ENCODE measurements around the gene ZNF423.

Gene ZNF423

DNA sequence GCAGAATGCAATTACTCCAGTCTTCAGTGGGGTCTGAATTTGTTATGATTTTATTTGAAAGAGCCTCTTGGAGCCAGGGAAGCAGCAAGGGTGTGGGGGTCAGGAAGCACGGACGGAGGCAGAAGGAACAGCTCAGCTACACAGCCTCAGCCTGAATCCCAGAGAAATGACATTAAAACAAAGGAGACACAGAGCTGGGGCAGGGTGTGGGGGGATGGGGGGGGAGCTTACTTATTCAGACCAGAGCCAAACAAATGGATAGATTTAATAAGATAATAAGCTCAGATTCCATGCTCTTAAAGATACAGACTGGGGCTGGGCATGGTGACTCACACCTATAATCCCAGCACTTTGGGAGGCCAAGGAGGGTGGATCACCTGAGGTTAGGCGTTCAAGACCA lies 195.3 kb downstream of the ZNF423 start:
- DNase-seq = no peak

DNA sequence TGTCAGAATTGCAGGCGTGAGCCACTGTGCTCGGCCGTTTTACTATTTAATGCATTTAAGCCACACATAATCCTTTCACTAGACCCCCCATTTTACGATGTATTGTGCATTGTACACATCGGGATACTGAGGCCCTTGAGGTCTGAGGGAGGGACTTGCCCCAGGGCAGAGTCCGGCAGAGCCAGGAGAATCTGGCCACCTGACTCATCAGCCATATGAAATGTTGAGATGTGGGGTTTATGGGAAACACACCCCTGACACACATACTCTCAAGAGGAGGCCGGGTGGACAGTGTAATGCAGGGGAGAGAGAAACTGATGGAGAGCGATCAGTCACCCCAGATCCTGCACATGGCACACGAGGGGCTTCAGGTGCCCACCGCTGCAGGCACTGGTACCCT lies 196.6 kb downstream of the ZNF423 start:
- DNase-seq = no peak

DNA sequence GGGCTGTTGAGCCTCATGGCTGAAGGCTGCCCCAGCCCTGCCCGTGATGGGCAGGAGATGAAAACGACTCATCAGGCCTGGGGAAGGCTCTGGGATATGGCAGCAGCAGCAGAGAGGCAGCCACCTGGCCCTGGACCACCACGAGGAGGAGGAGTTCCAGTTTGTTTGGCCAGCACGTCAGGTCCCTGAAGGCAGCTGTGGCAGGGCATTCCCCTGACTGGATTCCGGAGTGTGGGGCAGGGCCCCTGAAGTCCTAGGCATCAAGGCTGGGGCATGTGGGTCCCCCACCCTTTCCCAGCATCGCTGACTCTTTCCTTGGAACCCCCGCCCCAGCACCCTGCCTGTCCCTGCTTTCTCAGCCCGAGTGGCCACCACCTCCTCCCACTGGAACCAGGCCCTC lies 197.4 kb downstream of the ZNF423 start:
- no peak for DNase-seq

DNA sequence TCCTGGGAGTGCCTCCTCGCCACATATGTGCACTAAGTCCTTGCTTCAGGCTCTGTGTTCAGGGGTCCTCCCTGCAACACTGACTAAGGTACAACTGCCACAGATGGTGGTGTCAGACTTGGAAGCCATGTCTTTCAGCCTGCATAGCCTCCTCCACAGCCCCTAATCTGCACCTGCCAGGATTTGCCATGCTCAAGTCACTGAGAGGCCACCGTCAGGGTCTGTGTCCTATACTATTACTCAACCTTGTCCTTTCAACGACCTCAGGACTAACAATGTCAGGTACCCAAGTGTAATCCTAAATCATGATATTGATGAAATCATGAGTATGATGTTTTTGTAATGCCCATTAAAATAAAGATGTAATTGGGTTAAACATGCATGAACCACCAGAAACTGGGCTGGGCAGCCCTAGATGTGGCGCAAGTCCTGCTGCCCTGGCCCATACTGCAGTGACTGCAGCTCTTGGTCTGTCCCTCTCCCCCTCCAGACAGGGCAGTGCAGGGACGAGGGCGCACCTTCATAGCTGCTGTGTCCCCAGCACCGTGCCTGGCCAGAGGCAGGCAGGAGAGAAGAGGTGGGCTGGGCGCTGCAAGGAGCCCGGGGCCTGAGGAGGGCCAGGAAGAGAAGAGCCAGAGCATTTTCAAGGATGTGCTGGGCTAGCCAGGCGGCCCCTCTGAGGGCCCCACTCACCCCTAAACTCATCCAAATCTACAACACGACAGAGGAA lies 198.0 kb downstream of the ZNF423 start:
- no peak for DNase-seq

DNA sequence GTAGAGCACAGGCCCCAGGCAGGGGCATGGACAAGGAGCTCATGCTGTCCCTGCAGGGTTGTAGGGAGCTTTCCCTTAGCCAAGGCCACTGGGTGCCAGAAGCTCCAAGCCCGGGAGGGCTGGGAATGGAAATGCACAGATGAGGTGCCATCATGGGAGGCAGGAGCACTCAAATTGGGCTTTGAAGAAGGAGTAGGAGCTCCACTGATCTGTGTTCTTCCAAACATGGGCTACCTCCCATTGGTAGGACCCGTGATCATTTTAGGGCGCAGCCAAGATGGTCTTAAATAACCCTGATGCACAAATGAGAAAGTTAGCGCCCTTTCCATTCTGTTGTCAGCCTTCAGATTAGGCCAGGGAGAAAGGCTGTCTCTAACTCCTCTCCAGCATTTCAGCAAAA lies 201.5 kb downstream of the ZNF423 start:
- DNase-seq = no peak

DNA sequence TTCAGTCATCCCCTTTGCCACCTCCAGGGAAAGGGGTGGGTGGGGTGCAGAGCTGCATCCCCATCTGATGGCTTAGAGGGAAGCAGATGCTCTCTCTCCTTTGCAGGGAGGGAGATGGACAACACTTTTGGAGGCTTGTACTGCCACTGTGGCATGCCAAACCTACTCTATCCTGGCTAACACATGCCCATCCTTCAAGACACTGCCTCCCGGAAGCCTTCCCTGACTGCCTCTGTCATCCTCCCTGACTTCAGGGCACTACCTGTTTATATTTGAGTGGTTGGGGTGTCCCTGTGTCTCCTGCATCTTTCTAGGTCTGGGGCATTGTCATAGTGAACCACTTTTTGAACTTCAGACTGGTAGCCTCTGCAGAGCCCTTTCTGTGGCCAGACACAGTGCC lies 202.3 kb downstream of the ZNF423 start:
- no peak for DNase-seq

DNA sequence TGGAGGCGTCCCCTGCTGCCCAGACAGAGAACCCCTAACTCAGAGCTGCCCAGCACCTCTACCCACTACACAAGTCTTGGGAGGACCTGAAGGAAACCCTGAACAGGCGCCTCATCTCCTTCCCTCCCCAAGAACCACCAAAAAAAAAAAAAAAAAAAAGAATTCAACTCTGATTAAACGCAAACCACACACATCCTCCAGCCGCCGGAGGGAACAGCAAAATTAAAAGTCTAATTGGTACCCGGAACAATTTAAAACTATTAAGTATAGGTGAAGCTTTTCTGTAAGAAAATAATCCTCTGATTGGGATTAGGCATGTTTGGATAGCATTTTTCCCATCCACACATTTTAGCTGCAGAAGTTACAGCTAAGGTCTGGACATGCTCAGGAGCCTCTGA lies 202.7 kb downstream of the ZNF423 start:
- DNase-seq = no peak

DNA sequence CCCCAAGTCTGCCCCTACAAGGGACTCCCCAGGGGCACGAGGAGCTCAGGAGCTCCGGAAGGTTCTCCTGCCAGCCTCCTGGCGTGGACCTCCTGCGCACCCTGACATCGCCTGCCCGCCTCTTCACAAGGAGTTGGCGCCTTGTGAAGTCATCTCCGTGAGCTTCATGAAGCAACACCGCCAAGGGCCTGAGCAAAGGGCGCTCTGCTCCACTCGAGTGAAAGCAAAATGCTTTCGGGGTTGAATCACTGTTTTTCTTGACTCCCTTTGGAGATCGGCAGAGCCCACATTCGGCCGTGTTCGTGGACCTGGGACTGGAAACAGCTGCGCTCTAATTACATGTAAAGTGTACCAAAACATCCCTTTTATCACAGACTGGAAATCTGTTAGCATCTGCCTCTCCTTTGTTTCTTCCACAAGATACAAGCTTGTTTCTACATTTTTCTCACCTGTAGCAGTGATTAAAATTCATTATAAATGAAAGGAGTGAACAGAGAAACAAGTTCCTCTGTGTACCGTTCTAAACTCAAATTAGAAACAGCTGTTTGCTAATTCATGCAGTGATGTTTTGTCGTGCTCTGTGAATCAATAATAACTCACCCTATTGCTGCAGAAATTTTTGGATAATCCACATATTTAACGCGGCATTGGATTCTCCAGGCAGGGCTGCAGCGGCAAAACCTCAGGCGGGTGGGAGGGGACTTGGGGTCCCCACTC lies 203.3 kb downstream of the ZNF423 start:
- no peak for DNase-seq

DNA sequence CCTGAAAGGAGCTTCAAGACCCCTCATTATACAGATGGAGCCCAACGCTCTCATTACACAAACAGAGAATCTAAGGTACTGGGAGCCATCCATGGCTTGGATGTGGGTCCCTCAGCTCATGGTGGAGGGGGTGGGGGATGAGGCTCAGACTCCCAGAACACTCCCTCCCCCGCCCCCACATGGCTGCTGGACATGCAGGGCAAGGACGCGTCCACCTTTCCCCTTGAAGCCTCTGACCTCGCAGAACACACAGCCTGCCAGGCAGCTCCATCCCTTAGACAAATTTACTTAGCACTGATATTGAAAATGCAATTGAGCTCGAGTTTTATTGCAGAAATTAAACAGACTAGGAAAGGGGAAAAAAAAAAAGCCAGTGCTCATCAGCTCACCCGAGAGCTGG lies 203.9 kb downstream of the ZNF423 start:
- no peak for DNase-seq

DNA sequence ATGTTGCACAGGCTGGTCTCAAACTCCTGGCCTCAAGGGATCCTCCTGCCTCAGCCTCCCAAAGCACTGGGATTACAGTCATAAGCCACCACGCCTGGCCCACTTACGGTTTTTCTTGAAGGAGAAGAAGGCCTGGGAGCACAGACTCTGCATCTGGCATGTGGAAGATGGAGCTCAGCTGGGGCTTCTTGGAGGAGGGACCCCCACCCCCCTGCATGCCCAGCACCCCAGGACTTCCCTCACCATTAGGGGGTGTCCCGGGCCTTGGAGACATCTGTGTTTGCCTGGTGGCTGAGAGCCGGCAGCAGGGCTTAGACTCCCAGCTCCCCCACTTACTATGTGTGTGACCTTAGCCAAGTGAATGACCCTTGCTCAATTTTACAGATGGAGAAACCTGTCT lies 204.7 kb downstream of the ZNF423 start:
- no peak for DNase-seq

DNA sequence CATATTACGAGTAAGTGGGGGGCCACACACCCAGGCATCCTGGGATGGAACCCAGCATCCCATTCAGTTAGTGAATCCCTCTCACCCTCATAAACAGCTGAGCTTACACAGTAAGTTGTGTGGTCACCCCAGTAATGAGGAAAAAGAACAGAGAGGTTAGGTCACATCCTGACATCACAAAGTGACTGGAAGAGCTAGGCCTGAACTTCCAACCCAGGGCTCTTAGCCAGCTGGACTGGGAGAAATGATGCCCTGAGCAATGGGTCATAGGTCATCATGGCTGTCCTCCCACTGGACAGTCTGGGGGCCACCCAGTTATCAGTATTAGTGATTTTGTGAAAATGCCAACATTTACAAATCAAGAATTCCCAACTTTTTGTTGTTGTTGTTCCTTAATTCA lies 205.3 kb downstream of the ZNF423 start:
- no peak for DNase-seq

DNA sequence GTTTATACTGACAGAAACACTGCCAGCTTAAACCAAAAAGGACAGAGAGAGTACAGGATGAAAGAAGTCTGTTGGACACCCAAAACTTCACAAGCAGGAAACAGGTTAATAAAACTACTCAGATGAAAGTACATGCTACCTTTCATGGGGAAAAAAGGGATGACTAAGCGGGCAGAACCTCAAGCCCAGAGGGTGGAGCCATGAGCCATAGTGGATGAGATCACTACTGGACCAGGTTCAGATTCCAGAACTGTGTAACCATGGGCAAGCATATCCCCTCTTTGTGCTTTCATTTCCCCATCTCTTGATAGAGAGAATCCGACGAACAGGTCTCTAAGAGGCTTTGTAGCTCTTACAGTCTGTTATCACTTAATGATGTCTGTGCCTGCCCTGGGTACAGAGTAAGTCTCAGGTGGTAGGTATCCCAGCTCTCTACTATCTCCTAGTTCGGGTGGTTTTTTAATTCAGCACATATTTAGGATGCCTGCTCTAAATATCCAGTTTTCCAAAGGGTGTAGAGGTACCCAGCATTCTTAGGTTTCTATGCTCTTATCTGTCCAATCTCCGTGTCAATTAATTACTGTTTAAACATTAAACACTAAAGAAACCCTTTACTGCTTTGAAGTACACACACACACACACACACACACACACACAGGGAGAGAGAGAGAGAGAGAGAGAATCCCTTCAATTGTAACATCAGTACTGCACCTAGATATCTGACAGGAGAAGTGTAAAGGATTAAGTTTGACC lies 206.7 kb downstream of the ZNF423 start:
- no peak for DNase-seq

DNA sequence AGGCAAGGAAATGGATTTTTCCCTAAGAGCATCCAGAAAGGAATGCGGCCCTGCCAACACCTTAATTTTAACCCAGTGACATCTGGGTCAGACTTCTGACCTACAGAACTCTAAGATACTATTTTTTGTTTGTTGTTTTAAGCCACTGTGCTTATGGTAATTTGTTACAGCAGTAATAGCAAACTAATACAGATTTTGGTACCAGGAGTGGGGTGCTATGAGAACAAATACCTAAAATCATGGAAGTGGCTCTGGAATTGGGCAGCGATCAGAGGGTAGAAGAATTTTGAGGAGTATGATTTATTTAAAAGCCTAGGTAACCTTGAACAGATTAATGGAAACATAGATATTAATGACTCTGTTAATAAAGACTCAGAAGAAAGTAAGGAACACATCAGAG lies 208.2 kb downstream of the ZNF423 start:
- DNase-seq = no peak

DNA sequence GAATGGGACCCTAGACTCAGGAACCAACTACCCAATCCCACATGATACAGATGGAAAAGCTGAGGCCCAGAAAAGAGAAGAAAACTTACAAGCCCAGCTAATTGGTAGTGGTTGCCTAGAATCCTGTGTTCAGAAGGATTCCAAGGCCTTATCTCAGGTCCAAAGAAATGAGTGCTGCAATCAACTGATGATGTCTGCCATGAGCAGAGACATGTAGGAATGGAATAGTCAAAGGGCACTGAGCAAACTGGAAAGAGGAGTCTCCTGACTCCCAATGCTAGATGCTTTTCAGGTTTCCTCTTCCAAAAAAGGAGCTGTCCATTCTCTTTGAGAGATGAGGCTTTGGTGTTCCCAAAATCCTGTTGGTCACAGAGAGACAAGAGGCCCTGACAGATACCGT lies 210.6 kb downstream of the ZNF423 start:
- no peak for DNase-seq

DNA sequence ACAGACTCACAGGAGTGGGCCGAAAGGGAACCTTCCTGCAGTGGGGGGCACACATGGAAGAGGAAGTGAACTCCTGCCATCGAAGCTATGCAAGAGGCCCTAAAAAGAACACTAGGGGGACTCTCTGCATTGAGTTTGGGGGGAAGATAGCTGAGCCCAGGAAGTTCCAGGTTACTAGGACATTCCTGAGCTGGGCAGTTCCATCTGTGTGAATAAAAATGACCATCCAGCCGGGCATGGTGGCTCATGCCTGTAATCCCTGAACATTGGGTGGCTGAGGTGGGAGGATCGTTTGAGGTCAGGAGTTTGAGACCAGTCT lies 211.8 kb downstream of the ZNF423 start:
- no peak for DNase-seq

DNA sequence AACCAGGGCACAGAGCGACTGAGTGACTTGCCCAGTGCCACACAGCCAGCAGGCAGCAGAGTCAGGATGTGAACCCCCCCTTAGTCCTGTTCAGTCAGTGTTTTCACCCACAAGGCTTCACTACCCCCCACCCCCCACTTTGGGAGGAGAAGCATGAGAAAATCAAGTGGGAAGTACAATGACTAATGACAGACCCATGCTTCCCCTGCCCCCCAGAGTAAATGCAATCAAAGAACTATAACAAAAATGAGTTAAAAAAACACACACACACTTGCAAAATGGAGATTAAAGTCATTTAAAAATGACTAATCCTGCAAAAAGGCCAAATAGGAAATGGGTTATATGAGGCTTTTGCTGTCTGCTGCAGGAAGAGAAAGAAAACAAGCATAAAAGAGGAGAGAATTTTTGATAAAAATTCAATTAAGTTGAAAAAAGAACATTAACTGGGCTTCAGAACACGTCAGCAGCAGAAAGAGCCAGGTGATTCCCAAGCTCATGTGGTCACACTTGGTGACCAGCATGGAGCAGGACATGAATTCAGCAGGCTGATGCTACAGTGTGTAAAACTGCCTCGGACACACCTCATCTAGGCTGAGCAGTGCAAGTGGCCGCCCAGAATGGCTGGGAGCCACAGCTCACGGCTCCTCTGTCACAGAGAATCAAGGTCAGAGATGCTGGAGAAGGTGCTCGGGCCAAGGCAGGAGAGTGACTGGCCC lies 212.3 kb downstream of the ZNF423 start:
- no peak for DNase-seq

DNA sequence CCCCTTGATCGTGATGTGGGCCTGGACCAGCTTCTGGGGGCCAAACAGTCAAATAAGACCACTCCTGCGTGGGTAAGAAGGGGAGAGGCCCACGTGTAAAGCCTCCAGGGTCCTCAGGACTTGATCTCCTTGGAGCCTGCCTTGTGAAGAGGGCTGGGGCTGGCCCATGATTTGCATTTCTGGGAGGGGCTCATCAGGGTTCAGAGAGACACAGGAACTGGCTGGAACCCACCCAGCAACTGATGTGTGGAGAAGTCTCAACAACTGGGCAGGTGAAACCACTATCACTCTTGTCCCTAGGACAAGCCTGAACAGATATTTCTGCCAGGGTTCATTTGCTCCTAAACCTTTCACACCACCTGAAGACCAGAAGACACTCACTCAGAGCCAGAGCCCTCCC lies 214.7 kb downstream of the ZNF423 start:
- no peak for DNase-seq

DNA sequence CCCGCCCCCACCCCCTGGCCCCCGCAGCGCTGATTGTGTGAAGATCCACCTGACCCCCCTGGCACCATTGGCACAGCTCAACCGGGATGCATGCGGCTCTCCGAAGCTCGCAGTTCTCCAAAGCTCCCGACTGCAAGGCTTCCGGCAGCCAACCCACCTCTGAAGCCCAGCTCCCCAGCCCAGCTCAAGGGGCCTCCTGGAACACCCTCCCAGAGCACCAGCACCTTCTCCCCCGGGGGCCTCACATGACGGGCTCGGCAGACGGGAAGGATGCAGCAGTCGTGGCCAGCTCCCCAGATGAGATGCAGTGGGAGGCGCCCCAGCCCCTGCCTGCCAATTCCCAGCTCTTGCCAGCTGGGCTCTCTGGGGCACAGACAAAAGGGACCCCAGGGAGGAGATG lies 215.3 kb downstream of the ZNF423 start:
- DNase-seq = no peak

DNA sequence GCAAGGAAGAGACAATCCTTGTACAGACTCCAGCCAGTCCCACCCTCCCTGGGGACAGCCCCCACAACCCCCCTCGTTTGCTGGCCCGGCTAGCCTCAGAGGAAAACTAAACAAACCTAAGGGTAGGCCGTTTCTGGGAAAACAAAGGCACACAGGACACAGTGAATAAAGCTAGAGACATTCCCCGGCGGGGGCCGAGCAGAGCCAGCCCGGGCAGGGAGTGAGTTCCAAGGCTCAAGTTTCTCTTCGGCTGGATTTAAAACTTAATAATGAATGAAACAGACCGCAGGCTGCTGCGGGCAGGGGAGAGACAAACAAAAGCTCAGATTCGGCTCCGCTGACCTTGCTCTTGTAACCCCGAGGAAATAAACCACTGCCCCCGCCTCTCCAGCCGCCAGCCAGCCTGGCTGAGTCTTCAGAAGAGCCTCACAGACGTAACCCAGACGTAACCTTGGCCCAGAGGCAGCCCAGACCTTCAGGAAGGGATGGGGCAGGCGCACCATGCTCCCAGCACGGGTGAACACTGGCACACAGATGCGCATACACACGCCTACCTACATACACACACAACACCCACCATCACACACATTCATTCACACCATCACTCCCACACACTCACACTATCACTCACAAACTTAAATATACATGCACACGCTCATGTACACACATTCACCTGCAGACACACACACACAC lies 216.0 kb downstream of the ZNF423 start:
- DNase-seq = no peak

DNA sequence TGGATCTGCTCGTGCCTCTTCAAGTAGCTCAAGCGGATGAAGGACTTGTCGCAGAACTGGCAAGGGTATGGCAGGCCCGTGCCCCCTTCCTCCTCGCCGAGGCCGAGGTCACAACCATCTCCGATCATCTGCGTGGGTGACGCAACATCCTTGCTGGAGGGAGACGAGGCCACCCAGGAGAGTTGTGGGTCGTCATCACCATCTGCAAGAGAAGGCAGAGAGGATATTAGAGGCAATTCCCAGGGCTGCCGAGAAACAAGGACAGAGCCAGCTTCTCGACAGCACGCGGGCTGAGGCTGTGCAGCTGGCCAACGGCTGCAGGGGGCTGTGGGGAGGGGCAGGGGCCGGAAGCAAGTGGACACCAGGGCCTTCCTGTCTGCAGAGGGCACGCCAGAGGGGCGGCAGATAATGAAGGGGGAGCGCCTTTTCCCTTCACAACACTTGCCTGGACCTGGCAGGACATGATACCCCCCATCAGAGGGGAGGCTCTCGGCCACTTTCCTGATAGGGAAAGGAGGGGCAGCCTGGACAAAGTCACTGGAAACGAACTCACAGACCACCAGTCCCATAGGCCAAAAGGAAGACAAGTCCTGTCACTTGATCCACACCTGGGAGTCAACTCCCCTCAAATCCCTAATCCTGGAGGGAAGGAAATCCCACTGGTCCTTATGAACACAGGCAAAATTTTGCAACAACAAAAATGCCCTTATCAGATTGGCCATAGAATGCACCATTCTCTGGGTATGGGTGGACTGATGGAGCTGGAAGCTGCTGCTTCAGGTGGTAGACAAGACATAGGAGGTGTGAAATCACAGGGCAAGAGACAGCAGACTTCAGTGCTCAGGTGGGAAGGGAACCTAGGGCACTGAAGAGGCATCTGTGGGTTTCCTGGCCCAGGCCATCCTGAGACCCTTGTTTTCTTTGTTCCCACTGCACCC lies 217.0 kb downstream of the ZNF423 start:
- DNase-seq = no peak

DNA sequence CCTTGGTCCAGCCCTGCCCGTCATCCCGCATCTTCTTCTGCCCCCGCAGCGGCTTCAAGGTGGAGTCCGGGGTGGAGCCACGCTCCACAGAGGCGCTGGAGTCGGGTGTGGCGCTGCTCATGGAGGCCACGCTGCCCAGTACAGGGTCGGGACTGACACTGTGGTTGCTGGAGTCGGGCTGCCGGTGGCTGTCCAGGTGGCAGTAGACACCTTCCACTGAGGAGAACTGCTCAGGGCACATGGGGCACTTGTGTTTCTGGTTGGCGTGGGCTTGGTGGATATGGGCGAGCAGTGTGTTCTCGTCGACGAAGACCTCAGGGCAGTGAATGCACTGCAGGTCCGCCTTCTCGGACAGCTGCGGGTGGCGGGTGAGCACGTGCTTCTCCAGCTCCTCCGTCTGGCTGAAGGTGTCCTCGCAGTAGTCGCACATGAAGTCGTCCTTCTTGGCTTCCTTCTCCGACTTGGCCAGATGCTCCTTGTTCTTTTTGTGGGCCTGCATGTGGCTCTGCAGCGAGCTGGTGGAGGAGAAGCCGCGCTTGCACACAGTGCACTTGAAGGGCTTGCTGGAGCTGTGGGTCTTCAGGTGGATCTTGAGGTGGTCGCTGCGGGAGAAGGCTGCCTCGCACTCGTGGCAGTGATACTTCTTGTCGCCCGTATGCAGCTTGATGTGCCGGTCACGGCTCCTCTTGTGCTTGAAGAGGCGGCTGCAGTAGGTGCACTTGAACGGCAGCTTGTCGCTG lies 217.8 kb downstream of the ZNF423 start:
- no peak for DNase-seq
